ENCODE measurements around the gene ZBTB7A.
"Not testable (repeated sequence)": the region's sequence is repeated elsewhere in the genome, so short reads cannot be mapped to it uniquely, and the experiment has no call there.

ZBTB7A gene

DNA sequence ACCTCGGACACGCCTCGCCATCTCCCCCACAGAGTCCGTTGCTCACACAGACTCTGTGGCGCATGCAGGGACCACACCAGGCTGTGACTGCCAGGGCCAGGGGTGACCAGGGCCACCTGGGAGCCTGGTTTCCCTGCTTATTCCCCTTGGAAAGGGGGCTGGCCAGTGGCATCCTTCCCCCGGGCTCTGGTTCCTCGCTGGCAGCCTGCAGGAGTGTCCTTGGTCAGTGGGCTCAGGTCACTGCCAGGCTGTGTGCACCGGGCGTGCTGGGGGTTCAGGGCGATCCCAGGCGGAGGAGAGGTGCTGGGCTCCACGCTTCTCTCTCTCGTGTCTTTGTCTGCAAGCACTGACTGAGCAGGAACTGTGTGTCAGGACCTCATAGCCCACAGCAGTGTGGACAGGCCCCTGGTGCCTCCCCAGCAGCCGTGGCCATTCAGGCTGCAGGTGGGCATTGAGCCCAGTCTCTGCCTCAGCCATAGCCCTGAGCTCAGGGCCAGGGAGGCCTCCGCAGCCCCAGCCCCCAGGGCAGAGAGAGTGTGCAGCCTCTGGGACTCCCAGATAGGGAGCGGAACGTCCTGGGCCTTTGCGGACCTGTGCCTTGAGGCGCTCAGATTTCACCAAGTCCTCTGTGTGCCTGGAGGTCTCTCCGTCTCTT is 52.7 kb downstream of the ZBTB7A start:
- no peak for FAIRE-seq

DNA sequence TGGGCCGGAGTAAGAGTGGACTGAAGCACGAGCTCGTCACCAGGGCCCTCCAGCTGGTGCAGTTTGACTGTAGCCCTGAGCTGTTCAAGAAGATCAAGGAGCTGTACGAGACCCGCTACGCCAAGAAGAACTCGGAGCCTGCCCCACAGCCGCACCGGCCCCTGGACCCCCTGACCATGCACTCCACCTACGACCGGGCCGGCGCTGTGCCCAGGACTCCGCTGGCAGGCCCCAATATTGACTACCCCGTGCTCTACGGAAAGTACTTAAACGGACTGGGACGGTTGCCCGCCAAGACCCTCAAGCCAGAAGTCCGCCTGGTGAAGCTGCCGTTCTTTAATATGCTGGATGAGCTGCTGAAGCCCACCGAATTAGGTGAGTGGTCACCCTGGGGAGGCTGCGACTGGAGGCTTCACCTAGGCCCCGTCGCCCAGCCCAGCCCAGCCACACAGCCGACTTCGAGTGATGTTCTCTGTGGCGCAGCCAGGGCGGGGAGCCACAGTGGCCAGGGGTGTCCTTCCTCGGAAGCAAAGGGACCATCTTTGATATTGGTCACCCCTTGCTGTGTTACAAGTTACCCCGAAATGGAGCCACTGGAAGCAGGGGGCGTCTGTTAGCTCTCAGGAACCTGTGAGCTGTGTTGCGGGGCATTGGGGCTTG is 53.6 kb downstream of the ZBTB7A start:
- FAIRE-seq: no peak

DNA sequence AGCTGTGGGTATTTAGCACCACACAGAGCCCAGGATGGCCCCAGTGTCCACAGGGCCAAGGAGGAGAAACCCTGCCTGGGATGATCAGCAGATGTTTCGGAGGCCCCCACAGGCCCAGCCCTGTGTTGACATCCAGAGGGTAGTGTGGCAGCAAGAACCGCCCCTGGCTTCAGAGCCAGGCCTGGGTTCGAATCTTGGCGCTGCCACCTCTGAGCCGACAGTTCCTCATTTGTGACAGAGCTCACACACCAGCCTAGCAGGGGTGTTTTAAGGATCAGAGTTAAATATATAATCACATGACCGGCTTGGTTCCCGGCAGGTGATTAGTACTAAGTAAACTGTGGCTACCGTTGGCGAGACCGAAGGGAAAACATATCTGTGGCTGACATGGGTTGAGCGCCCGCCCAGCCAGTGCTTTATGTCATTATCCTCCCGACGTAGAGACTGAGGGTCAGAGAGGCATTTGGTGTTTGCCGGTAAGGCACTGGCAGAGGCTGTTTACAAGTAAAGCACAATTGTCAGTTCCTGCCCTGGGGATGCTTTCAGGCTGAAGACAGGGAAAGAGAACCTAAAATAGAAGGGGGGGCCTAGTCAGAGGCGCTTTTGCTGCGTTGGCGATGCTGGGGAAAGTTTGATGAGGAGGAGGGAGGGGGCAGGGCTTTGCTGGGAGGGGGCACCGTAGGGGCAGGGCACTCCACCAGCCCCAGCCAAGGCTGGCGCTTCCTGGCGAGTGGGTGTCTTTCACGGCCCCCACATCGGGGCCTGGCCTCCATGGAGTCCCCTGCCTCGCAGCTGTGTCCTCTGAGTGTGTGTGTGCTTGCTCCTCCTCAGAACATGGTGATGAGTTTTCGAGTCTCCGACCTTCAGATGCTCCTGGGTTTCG is 54.4 kb downstream of the ZBTB7A start:
- FAIRE-seq: peak; percentile 99

- FAIRE-seq: not testable (repeated sequence)
Measured at GRCh38 chr19:4011430-4011829, 55.3 kb downstream of the ZBTB7A start.

DNA sequence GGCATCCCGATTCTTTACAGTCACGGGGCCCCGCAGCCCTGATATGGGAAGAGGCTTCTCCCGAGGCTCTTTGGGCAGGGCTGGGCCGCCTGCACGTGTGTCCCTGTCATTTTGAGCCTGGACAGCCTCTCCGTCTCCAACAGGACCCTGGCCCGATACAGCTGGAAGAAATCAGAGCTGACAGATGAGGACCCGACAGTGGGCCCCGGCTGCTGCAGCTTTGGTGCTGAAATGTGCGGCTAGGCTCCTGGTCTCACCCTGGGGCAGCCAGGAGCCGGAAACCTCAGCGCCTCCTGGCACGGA is 55.9 kb downstream of the ZBTB7A start:
- FAIRE-seq: no peak

DNA sequence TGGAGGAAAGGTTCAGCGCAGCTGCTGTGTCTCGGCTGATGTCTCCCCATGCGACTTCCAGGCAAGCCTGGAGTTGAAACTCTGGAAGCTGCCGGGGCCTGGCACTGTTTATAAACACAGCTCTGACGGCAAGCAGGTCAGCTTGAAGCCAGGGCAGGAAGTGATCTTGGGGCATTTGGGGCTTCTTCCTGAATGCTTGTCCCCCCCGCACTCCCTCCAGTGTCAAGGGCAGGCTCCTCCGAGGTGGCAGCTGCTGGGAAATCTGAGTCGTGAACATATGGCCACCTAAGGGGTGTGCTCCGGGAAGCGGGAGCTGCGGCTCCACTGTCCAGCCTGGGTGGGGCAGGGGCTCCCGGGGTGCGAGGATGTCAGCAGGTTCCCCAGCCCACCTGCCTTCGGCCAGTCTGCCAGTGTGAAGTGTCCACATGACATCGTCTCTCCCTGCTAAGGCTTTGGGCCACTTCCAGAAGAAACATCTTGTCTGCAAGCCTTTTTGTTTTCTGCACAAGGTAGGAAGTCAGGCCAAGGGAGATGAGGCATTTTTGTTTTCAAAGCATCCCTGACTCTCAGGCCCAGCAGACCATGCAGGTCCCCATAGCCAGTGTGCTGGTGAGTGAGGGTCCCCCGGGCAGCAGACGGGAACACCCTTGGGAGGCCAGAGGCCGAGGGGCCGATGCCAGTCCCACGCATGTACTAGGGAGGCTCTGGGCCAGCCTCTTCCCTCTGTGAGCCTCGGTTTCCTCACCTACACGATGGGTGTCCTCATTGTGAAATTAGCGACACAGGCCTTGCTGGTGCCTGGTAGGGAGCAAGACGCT is 56.5 kb downstream of the ZBTB7A start:
- FAIRE-seq: no peak

DNA sequence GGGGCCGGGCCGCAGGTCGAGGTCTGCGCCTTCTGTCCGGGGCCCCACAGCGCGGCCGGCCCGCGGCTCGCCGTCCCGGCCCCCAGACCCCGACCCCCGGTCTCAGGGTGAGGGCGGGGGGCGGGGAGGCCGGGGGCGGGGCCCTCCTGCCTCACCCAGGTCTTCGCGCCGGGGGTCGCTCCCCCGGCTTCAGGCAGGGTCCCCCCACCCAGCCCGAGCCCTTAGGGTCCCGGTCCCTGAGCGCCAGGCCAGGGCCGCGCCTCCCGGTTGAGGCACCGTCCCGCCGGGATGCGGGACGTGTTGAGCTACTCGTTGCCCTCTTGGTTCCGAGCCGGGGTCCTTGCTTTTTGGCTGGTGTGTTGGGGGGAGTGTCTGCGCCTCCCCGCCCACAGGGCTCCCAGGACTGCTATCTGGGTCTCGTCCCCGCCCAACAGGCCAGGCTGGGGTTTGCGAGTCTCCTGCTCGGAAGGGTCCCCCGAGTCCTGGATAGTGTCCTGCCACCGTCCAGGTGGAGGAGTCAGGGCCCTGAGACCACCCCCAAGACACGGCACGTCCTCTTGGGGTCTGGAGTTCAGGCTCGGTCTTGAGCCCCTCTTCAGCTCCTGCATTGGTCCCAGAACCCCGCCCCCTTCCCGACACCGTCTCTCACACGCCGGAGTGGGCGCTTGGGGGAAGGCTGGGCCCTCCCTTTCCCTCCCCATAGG is 58.7 kb downstream of the ZBTB7A start:
- no peak for FAIRE-seq

GRCh38 chr19:4007021-4007835 is 59.5 kb downstream of the ZBTB7A start, which contains the start of gene PIAS4:
Gene PIAS4, plus strand, starts transcription at chr19:4007736. Its CDS starts 25 bp downstream, at chr19:4007761.
- no peak for FAIRE-seq

GRCh38 chr19:4005436-4005835 is 61.3 kb downstream of the ZBTB7A start:
- FAIRE-seq: not testable (repeated sequence)

- FAIRE-seq: not testable (repeated sequence)
Measured at GRCh38 chr19:4000798-4001197, 65.9 kb downstream of the ZBTB7A start.

GRCh38 chr19:3998667-3999412 is 67.9 kb downstream of the ZBTB7A start:
- FAIRE-seq: not testable (repeated sequence)

GRCh38 chr19:3995607-3996006 is 71.1 kb downstream of the ZBTB7A start:
- no peak for FAIRE-seq
